Stimulated activated CD8-positive, alpha-beta memory T cell treated with anti-CD3 and anti-CD28 coated beads, Interleukin-2, amount 100 ng/mL, for 48 hours (primary cell): ENCODE data around the gene DNMT3A.

ENCODE experiments used
- DNase-seq, 2 donors: peaks; one replicate each; pipeline ENCODE4 v3.0.0-alpha.2; 2020; ENCODE audit warnings: low read depth in 2 of 2

Gene DNMT3A

DNA sequence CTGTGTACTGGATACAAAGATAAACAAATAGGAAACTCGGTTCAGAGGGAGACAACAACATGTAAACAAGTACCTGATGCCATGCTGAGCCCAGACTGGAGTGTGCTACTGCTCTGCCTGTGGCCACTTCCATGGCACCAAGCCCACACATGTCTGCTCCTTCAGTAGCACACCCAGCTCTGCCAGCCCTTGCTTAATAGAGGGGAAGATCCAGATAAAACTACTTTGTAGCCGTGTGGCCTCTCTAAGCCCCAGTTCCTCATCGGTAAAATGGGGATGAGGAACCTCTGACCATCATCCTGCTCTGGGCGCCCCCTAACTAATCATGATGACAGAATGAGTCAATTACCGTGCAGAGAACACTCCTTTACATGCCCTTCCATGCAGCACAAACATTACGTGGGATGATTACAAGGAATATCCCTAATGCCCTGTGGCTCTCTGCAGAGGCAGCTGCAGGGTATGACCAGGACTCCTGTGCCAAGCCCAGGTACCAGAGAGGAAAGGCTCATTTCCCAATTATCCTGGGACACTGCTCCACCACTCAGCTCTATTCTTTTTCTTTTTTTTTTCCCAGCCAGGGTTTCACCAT, 34.9 kb downstream of the DNMT3A start:
- no peak for DNase-seq

DNA sequence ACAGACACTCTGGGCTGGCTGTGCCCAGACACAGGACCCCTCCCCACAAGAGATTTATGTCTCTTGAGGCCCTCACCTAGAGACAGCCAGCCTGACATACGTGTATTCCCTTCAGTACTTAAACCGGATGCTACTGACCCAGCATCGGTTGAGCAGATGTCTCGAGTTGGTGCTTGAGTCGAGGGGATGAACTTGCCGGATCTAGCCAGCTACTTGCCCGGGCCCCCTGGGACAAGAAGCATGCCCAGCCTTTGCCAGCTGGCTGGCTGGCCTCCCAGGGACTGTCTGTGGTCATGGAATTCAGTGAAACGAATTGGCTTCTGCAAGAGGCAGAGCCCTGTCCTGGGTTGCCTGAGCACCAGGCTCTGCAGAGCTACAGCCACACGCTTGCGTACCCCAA, 36.0 kb downstream of the DNMT3A start:
- no peak for DNase-seq

DNA sequence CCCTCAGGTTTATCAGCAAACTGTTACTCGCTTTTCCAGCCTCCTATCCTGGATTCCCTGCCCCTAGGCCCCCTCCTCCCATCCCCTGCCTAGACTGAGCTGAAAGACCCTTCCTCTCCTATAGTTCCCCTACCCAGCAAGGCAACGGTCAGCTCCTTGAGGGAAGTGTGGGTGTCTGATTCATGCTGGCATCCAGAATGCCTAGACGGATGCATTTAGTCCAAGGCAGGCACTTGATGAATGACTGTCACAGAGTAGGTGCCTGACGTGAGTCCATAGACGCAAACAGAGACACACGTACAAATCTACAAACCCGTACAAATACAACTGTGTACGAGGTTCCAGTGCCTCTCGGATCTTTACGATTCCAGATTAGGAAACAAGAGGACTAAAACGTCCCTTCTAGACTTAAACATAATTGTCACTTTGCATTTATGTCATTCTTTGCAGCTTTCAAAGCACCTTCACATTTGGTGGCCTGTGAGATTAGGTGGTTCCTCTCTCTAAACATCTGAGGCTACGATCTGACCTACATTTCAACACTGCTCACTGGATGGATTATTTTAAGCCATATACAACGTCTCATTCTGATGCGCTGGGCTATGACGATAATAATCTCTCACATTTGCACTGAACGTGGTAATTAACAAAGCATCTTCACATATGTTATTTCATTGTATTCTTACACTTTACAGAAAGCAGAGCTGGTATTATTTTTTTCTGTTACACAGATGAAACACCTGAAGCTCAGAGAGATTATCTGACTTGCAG, 36.7 kb downstream of the DNMT3A start:
- DNase-seq, result no peak

DNA sequence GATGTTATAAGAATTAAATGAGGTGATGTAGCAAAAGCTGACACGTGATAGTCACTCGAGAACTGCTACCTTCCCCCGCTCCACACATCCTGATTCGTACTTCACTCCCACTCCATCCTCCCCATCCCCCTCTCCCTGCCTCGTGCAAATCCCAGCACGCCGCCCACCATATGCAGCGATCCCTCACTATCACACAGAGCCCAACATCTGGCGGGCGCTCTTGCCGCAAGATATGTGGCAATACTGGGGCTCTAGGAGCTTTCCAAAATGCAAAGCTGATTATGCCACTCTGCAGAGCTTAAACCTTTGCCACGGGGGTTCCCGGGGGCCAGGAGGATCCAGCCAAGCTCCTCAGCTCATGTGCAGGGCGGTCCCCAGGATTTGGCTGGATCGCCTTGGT, 37.4 kb downstream of the DNMT3A start:
- DNase-seq, result no peak

GRCh38 chr2:25303633-25304236, 38.0 kb downstream of the DNMT3A start:
- DNase-seq, result no peak

GRCh38 chr2:25302758-25303375, 38.9 kb downstream of the DNMT3A start:
- no peak for DNase-seq

GRCh38 chr2:25301453-25302352, 40.0 kb downstream of the DNMT3A start:
- DNase-seq, result peak; percentile 64 to 71

DNA sequence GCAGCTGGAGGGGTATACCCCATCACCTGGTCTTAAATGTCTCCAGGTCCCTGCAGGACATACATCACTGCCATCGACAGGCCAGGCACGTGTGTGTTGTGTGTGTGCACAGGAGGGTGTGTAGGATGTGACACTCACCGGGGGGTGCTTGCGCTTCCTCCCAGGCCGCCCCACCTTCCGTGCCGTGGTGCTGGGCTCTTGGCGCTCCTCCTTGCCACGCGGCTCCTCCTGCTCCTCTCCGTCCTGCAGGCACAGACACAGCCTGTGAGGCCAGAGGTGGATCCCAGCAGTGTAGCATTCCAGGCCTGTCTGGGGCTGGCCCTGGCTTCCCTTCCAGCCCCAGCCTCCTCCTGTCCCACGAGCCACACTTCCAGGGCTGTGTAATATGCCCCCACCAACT, 41.7 kb downstream of the DNMT3A start:
- DNase-seq, result no peak

DNA sequence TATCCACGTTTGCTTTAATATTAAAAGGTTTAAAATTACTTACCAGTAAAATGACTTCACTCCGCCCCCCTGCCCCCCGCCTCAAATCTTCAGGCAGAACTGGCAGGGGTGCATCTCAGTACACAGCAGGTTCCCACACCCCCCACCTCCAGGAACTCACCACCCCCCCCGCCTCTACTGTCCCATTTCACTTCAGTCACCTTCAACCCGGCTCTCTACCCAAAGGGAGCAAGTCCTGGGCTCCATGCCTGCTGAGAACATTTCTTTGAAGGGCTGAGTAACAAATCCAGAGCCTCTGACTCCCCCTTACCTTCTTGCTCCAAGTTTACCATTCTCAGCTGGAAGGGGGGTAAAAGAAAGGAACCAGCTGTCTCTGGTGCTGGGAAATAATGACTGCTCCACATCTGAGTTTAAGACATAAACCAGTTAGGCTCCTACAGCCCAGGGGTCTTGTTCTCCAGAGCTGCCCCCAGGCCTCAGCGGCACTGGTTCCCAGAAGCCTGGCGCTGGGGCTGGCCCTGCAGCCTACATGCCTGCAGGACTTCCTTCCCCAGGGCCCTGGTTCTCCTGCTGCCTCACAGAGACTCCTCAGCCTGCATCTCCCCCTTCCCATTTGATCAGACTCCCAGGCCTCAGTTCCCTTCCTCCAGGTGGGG, 42.8 kb downstream of the DNMT3A start:
- no peak for DNase-seq

GRCh38 chr2:25297738-25298137, 44.0 kb downstream of the DNMT3A start:
- no peak for DNase-seq

- DNase-seq, result no peak
These were observed 46.1 kb downstream of the DNMT3A start for GRCh38 chr2:25295621-25296020.

- peak; percentile 65 to 68 for DNase-seq
These were observed 46.9 kb downstream of the DNMT3A start for GRCh38 chr2:25294573-25295462.

DNA sequence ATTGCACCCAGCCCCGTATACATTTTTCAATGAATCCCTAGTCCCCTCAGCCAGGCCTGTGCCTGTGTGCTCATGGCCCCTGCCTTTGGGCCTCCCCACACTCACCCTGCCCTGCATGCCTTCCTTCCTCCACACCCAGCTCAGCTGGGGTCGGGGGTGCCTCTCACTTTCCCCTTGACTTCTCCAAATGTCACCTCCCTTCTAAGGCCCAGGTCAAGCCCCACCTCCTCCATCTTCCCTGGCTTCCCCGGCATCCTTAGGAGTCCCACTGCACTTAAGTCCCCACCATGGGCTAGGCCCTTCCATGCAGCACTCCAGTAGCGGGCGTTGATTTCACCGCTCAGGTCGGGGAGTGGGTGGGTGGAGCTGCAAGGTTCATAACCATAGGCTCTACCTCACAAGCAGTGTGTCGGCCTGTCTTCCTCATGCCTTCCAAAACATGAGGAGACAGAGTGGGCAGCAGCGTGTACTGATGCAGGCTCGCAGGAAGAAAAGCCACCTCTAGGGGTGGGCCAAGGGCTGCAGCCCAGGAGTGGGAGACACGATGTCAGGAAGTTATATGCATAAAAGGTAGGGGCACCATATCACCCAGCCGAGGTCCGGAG, 47.7 kb downstream of the DNMT3A start:
- DNase-seq, result no peak

DNA sequence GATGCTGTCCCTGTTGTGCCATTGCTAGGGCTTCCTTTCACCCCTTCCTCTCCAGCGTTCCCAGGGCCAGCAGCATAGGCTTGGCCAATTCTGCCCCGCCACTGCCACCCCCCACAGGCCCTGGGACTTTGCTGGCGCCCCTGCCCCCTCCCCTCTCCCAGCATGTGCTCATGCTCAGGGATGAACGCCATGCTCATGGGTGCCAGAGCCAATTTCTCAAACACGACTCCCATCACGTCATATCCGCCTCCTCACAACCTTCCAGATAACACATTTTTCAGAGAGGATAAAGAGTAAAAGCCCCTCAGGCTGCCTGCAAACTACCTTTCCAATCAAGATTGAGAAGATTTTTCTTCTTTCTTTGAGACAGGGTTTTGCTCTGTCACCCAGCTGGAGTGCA, 48.6 kb downstream of the DNMT3A start:
- no peak for DNase-seq

DNA sequence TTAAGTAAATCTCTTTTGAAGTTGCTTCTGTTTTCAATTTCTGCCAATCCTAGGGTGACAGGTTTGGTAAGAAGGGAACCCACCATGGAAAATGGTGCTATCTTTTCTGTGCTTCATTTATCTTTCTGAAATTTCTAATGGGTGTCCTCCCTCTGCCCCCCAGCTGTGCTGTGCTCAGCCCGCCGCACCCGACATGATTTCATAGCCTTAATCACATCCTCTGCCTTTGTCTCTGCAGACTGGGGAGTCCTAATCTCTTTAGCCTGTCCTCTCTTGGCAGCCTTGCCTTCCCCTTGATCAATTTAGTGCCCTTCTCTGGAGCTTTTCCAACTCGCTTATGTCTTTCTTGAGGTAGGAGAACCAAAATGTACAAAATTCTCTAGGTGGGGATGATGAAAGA, 49.3 kb downstream of the DNMT3A start:
- no peak for DNase-seq

- DNase-seq, result no peak
These were observed 50.8 kb downstream of the DNMT3A start for GRCh38 chr2:25290811-25291495.

- no peak for DNase-seq
These were observed 54.8 kb downstream of the DNMT3A start for GRCh38 chr2:25286723-25287483.

- DNase-seq, result peak in 1 of 2 donors; percentile 50
These were observed 55.7 kb downstream of the DNMT3A start for GRCh38 chr2:25286025-25286400.
